A673 (cell line): ENCODE results near the gene ARL5C. TPM values are rescaled to one million over a fixed set of nuclear protein-coding genes. Genes with fewer than 3 reads are reported as not detected.

Source experiments
- BruUV-seq: library from RNA; stranded (reverse); fragments of 400-500 nt; replicated peaks from 2 replicates; lab custom pipeline; 2021; lab: Mats Ljungman, UMichigan
- CTCF ChIA-PET: fragments of 300-600 bp; sonication (Branson Sonifier 250); formaldehyde crosslinking; loops from one replicate; lab custom pipeline; 2022; ENCODE audit warnings: antibody characterized with exemption; lab: Charles Lee
- POLR2A ChIA-PET: fragments of 300-600 bp; sonication (Branson Sonifier 250); formaldehyde crosslinking; loops from one replicate; lab custom pipeline; 2022; ENCODE audit warnings: antibody characterized with exemption; ENCODE audit not compliant: low non-redundant PET; lab: Charles Lee
- DNase-seq: peaks from one replicate; pipeline ENCODE4 v3.0.0-alpha.2; 2015; ENCODE audit warnings: low spot score
- H3K27ac ChIP-seq: fragments of 200-600 bp; sonication (generic); 2 replicates; pipeline ENCODE4 v1.5.1; 2016; ENCODE audit warnings: mixed run types, low read depth, mild to moderate bottlenecking, mixed read lengths, antibody characterized with exemption, low read length; ENCODE audit not compliant: poor library complexity, severe bottlenecking
- H3K27me3 ChIP-seq: fragments of 200-600 bp; sonication (generic); replicated peaks from 2 replicates; pipeline ENCODE4 v1.6.1; 2017; ENCODE audit warnings: mixed run types, low read depth, mild to moderate bottlenecking, mixed read lengths, antibody characterized with exemption, low read length; ENCODE audit not compliant: insufficient read depth, poor library complexity
- H3K36me3 ChIP-seq: fragments of 200-600 bp; sonication (generic); 2 replicates; pipeline ENCODE4 v1.6.1; 2016; ENCODE audit warnings: mixed run types, mild to moderate bottlenecking, mixed read lengths, antibody characterized with exemption, low read length; ENCODE audit not compliant: insufficient read depth, poor library complexity, severe bottlenecking
- H3K4me1 ChIP-seq: fragments of 200-600 bp; sonication (generic); 2 replicates; pipeline ENCODE4 v1.6.1; 2017; ENCODE audit warnings: mixed run types, mild to moderate bottlenecking, mixed read lengths, antibody characterized with exemption, low read length; ENCODE audit not compliant: insufficient read depth, poor library complexity, severe bottlenecking
- H3K4me3 ChIP-seq: fragments of 200-600 bp; sonication (generic); 2 replicates; pipeline ENCODE4 v1.5.1; 2016; ENCODE audit warnings: low read depth, mixed run types, mild to moderate bottlenecking, mixed read lengths, low read length; ENCODE audit not compliant: poor library complexity, severe bottlenecking
- H3K9me3 ChIP-seq: fragments of 200-600 bp; sonication (generic); 2 replicates; pipeline ENCODE4 v1.6.1; 2016; ENCODE audit warnings: mixed run types, low read depth, mild to moderate bottlenecking, mixed read lengths, antibody characterized with exemption, low read length; ENCODE audit not compliant: poor library complexity, severe bottlenecking
- EZH2 ChIP-seq: fragments of 200-600 bp; sonication (generic); IDR thresholded peaks from 2 replicates; pipeline ENCODE4 v1.6.1; 2017; ENCODE audit warnings: borderline replicate concordance, low read depth, mild to moderate bottlenecking, mixed read lengths, antibody characterized with exemption, low read length; ENCODE audit not compliant: poor library complexity, severe bottlenecking
- intact Hi-C: fragments of 100-400 bp; cut with micrococcal nuclease; formaldehyde crosslinking; loops from one replicate; pipeline ENCODE4 v1.10.0; 2022; ENCODE audit not compliant: unreplicated experiment
- total RNA-seq: library from RNA; stranded (reverse); gene quantifications from 2 replicates; pipeline ENCODE4 v1.2.3, GENCODE V29; 2021
- TF ChIP-seq, protein P1 (sequence below): fragments of 300-800, 200-600 bp; sonication (generic); conservative IDR thresholded peaks from 2 replicates; pipeline ENCODE4 v1.5.1; 2017; ENCODE audit warnings: low read depth, mild to moderate bottlenecking, antibody characterized with exemption, low read length, moderate library complexity, mixed read lengths

The ARL5C gene
- total RNA-seq, 1 experiment from 2014 or later: not detected

DNA sequence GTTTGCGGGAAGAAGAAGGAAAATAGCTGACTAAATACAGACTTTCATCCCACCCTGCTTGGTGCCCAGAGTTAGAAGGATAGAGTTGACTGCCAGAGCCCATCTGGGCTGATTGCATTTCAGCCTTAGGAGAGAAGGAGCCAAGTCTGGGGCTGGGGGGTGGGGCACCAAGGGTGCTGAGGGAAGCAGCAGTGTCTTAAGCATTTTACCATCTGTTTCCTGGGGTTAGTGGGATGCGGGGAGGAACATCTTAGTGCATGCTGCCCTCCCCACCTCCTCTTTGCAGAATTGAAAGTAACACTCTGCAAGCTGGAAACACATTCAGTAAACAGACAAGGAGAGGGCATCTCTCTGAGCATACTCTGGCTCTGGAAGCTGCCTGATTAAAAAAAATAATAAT is 1.5 kb upstream of the ARL5C start:
- intact Hi-C loops: no loop called here
- no peak overlapping the region for H3K27ac ChIP-seq
- ChIA-PET POLR2A (interaction anchor here (0.9 kb wide), 1 partner anchor 33 kb away, joined by 10 read pairs; the partner anchor contains the start of gene RPL19), CTCF (no interaction called here)
- H3K36me3 ChIP-seq: no peaks in the 10 kb centered on the region
- no peaks in the 10 kb centered on the region for H3K4me1 ChIP-seq
- no peaks in the 10 kb centered on the region for H3K9me3 ChIP-seq
- DNase-seq: no peak
- TF ChIP-seq, protein P1, sequence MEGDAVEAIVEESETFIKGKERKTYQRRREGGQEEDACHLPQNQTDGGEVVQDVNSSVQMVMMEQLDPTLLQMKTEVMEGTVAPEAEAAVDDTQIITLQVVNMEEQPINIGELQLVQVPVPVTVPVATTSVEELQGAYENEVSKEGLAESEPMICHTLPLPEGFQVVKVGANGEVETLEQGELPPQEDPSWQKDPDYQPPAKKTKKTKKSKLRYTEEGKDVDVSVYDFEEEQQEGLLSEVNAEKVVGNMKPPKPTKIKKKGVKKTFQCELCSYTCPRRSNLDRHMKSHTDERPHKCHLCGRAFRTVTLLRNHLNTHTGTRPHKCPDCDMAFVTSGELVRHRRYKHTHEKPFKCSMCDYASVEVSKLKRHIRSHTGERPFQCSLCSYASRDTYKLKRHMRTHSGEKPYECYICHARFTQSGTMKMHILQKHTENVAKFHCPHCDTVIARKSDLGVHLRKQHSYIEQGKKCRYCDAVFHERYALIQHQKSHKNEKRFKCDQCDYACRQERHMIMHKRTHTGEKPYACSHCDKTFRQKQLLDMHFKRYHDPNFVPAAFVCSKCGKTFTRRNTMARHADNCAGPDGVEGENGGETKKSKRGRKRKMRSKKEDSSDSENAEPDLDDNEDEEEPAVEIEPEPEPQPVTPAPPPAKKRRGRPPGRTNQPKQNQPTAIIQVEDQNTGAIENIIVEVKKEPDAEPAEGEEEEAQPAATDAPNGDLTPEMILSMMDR: no peak
- no peak overlapping the region for H3K4me3 ChIP-seq
- H3K27me3 ChIP-seq: no peaks in the 10 kb centered on the region
- BruUV-seq: no TSS peak

DNA sequence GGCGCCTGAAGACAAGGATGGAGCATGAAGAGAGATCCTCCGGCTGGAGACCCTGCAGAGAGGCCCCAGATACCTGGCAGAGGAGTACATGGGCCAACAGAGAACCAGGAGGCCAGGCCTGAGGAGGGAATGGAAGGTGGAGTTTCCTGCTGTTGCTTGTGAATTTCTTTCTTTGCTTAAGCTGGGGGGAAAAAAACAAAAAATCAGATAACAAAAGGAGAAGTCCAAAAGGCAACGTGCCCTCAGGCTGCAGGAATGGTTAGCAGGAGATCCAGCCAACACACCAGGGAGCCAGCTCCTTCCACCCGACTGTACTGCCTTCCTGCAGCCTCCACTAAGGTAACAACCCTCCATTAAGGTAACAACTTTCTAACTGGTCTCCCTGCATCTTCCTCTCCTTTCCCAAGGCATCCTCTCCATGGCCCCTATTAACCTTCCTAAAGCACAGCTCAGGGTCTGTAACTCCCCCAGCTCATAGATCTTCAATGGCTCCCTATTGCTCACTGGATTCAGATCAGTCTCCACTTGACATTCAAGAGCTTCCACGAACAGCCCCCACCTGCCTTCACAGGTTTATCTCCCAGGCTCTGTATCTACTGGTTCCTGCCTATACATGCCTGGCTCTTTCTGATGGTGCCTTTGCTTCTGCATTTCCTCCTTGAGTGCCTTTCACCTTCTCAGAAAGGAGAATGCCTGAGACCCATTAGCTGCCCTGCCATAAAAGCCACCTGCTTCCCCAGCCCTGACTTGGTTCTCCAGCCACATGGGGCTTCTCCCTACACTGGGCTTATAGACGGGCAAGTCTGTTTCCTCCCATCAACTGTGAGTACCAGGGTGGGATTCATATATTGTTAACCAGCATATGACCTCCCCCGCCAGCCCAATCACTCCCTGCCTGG is 725 bp upstream of the ARL5C start:
- no peaks in the 10 kb centered on the region for H3K36me3 ChIP-seq
- no TSS peak for BruUV-seq
- H3K4me3 ChIP-seq: no peak overlapping the region
- TF ChIP-seq, protein P1: no peak
- TF ChIP-seq EZH2: no peak
- no peak overlapping the region for H3K27ac ChIP-seq
- no peaks in the 10 kb centered on the region for H3K9me3 ChIP-seq
- ChIA-PET POLR2A (no interaction called here), CTCF (interaction anchor here (0.8 kb wide), 1 partner anchor 184 kb away, joined by 4 read pairs; no protein-coding TSS in a partner anchor)
- no peak for DNase-seq
- intact Hi-C loops: no loop called here
- no peaks in the 10 kb centered on the region for H3K27me3 ChIP-seq
- H3K4me1 ChIP-seq: no peaks in the 10 kb centered on the region

DNA sequence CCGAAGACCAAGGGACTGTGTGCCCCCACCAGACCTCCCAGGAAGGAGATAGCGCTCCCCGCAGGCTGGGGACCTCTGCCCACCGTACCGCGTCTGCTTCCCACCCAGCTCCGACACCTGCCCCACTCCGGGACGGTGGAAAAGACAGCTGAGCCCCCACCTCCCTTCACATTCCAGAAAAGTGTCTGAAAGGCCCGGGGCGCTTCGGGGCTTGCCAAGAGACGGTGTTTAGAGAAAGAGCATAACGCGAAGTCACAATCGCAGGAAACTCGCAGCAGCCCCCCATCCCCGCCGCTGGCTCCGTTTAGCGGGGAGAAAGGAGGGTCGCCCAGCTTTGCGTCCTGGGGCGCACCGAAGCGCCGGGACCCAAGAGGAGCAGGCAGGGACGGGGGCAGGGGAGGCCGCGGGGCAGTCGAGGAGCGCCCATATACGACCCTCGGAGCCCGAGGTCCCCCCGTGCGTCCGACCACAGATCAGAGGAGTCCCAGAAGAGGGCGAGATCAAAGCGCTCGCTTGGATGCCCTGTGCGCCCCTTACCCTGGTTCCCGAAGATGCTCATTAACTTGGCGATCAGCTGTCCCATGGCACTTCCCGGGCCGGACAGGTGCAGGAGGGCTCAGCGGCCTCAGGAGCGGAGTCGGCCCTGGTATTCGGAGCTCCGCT is 652 bp downstream of the ARL5C start:
- POLR2A ChIA-PET: no interaction called here

More for the DNA sequence above, 652 bp downstream of the ARL5C start:
- Histone ChIP-seq H3K9me3 (no peaks in the 10 kb centered on the region), H3K4me1 (no peaks in the 10 kb centered on the region), H3K27me3 (no peaks in the 10 kb centered on the region), H3K4me3 (peak overlapping the region; percentile 47), H3K27ac (no peak overlapping the region), H3K36me3 (no peaks in the 10 kb centered on the region)
- no TSS peak for BruUV-seq
- intact Hi-C loops: no loop called here
- CTCF ChIA-PET: interaction anchor here (0.5 to 2.4 kb wide), 7 partner anchors 9 to 187 kb away, joined by 3 to 16 read pairs (median 8); partner anchors contain the start of gene RPL19
- no peak for DNase-seq
- no peak for TF ChIP-seq EZH2
- TF ChIP-seq, protein P1: no peak
